Measurements from ENCODE around the gene SORCS3. TPM values are rescaled to one million over a fixed set of nuclear protein-coding genes. Genes with fewer than 3 reads are reported as not detected.

SORCS3 gene
- total RNA-seq, 4 donors from 2014 or later, result not detected

GRCh38 chr10:105075031-105075430 lies 433.9 kb downstream of the SORCS3 start:
- 41 to 50% methylated on average over 1 of the region's 1 CpG for WGBS, 2 donors
- Histone ChIP-seq H3K9me3 (no peaks in the 10 kb centered on the region), H3K4me3 (no peak overlapping the region), H3K27ac (no peak overlapping the region), H3K36me3 (no peaks in the 10 kb centered on the region), H3K27me3 (peaks cover 0 to 4% (median 0%) of the 10 kb centered on the region in 4 donors), H3K4me1 (no peaks in the 10 kb centered on the region)
- TF ChIP-seq POLR2A (IDR thresholded peaks at IDR 0.05) (no peak), CTCF (IDR thresholded peaks at IDR 0.05) (no peak)
- intact Hi-C loops (cut with DNase I), result no loop called here
- DNase-seq, result no peak

- Histone ChIP-seq H3K36me3 (no peaks in the 10 kb centered on the region), H3K27me3 (no peaks in the 10 kb centered on the region), H3K4me3 (no peak overlapping the region), H3K4me1 (no peaks in the 10 kb centered on the region), H3K9me3 (no peaks in the 10 kb centered on the region), H3K27ac (no peak overlapping the region)
- WGBS, 2 donors, result 22 to 80% methylated on average over 1 of the region's 2 CpGs
- intact Hi-C loops (cut with DNase I), result no loop called here
- no peak for DNase-seq
- TF ChIP-seq CTCF (IDR thresholded peaks at IDR 0.05) (no peak), POLR2A (IDR thresholded peaks at IDR 0.05) (no peak)
Measured at GRCh38 chr10:105085980-105086379, 444.9 kb downstream of the SORCS3 start.

- Histone ChIP-seq H3K36me3 (no peaks in the 10 kb centered on the region), H3K27me3 (no peaks in the 10 kb centered on the region), H3K9me3 (no peaks in the 10 kb centered on the region), H3K4me3 (no peak overlapping the region), H3K4me1 (no peaks in the 10 kb centered on the region), H3K27ac (no peak overlapping the region)
- 55 to 63% methylated on average over 1 of the region's 1 CpG for WGBS, 2 donors
- no peak for DNase-seq
- no peak for TF ChIP-seq CTCF (IDR thresholded peaks at IDR 0.05)
- no peak for TF ChIP-seq POLR2A (IDR thresholded peaks at IDR 0.05)
- intact Hi-C loops (cut with DNase I), result no loop called here
Measured at GRCh38 chr10:105094048-105094447, 453.0 kb downstream of the SORCS3 start.

- no peak for DNase-seq
- no peaks in the 10 kb centered on the region for H3K27me3 ChIP-seq
- H3K36me3 ChIP-seq, result no peaks in the 10 kb centered on the region
- no peak overlapping the region for H3K4me3 ChIP-seq
- 60 to 82% methylated on average over 3 of the region's 3 CpGs for WGBS, 2 donors
- TF ChIP-seq POLR2A (IDR thresholded peaks at IDR 0.05), result no peak
- TF ChIP-seq CTCF (IDR thresholded peaks at IDR 0.05), result no peak
- no peaks in the 10 kb centered on the region for H3K9me3 ChIP-seq
- intact Hi-C loops (cut with DNase I), result no loop called here
- H3K4me1 ChIP-seq, result no peaks in the 10 kb centered on the region
- H3K27ac ChIP-seq, result no peak overlapping the region
Measured at GRCh38 chr10:105096316-105096715, 455.2 kb downstream of the SORCS3 start.

GRCh38 chr10:105102977-105103376 lies 461.9 kb downstream of the SORCS3 start:
- WGBS, 2 donors, result 41 to 60% methylated on average over 6 of the region's 6 CpGs
- intact Hi-C loops (cut with DNase I), result no loop called here
- H3K4me1 ChIP-seq, result no peaks in the 10 kb centered on the region
- TF ChIP-seq POLR2A (IDR thresholded peaks at IDR 0.05), result no peak
- no peak for TF ChIP-seq CTCF (IDR thresholded peaks at IDR 0.05)
- H3K36me3 ChIP-seq, result no peaks in the 10 kb centered on the region
- no peak overlapping the region for H3K27ac ChIP-seq
- H3K27me3 ChIP-seq, result no peaks in the 10 kb centered on the region
- no peak for DNase-seq
- no peak overlapping the region for H3K4me3 ChIP-seq
- no peaks in the 10 kb centered on the region for H3K9me3 ChIP-seq

Measured in esophagus squamous epithelium (tissue), 5 donors.